Measurements from ENCODE around the gene SLC25A25. TPM values are rescaled to one million over a fixed set of nuclear protein-coding genes. Genes with fewer than 3 reads are reported as not detected.

SLC25A25 gene
- total RNA-seq, 1 donor from 2014 or later = 33.0 TPM

DNA sequence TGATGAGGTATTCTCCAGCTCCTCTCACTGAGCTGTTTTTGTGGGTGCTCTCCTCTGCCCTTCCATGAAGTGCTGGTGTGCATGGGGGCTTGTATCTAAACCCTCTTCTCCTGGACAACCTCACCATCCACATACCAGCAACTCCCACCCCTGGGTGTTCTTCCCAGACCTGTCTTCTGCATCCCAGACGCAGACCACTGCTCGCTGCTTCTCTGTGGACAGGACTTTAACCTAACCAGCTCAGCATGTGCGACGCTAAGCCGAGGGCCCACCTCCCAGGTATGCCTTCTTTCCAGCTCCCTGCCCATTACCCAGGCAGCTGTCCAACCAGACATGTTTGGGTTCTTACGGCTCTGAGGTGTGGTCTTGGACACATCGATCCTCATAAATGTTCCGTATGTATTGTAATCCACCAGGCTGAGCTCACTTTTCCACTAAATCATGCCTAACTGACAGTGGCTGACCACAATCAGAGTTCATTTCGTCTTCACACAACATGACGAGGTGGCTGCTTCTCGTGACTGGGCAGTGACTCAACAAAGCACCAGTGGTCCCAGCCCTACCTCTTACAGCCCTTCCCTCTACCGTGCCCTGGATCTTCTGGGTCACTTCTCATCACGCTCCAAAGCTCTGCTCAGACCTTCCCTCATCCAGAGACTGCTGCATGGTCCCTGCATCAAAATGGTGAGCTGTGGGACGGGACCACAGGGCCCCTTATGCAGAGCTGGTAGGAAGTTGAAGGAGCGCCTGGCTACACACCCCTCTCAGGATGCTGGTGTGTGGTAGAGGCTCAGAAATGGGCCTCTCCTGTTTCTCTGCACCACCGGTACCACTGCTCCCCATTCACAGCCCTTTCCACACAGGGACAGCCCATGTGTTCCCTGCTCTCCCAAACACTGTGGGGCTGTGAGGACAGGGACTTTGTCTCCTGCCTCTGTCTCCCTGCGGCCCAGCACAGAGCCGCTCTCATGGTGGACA lies 69.1 kb downstream of the SLC25A25 start:
- Mint-ChIP-seq H3K4me1 (ENCODE audit: low read depth, unreplicated experiment) (peaks cover 53% of the 10 kb centered on the region), H3K27ac (ENCODE audit: unreplicated experiment) (peak overlapping the region; percentile 73), H3K4me3 (ENCODE audit: unreplicated experiment) (peak overlapping the region; percentile 36), H3K27me3 (ENCODE audit: unreplicated experiment) (peaks cover 9% of the 10 kb centered on the region), H3K9me3 (ENCODE audit: unreplicated experiment) (peaks cover 23% of the 10 kb centered on the region), H3K36me3 (ENCODE audit: unreplicated experiment) (peaks cover 6% of the 10 kb centered on the region)
- TF ChIP-seq, protein P1, sequence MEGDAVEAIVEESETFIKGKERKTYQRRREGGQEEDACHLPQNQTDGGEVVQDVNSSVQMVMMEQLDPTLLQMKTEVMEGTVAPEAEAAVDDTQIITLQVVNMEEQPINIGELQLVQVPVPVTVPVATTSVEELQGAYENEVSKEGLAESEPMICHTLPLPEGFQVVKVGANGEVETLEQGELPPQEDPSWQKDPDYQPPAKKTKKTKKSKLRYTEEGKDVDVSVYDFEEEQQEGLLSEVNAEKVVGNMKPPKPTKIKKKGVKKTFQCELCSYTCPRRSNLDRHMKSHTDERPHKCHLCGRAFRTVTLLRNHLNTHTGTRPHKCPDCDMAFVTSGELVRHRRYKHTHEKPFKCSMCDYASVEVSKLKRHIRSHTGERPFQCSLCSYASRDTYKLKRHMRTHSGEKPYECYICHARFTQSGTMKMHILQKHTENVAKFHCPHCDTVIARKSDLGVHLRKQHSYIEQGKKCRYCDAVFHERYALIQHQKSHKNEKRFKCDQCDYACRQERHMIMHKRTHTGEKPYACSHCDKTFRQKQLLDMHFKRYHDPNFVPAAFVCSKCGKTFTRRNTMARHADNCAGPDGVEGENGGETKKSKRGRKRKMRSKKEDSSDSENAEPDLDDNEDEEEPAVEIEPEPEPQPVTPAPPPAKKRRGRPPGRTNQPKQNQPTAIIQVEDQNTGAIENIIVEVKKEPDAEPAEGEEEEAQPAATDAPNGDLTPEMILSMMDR (IDR thresholded peaks at IDR 0.05; ENCODE audit: partially characterized antibody, unreplicated experiment) = no peak
- DNase-seq = peak; percentile 5

DNA sequence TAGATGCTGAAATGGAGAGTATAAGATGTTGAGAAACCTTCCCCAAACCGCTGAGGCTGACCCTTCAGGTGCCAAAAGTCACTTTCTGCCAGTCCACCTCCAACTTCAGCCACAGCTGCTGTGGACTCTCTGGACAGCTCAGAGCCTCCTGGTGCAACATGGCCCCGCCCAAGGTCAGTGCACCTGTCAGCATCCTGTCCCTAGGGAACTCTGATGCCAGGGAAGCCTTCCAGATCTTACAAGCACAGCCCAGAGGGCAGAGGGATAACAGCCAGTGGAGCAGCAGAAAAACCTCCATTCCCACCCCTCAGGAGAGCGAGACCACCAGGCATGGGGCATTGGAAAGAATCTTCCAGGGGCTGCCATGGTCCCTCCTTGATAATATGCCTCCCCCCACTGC lies 70.0 kb downstream of the SLC25A25 start:
- Mint-ChIP-seq H3K36me3 (ENCODE audit: unreplicated experiment) (peaks cover 6% of the 10 kb centered on the region), H3K4me1 (ENCODE audit: low read depth, unreplicated experiment) (peaks cover 44% of the 10 kb centered on the region), H3K27ac (ENCODE audit: unreplicated experiment) (no peak overlapping the region), H3K9me3 (ENCODE audit: unreplicated experiment) (peaks cover 22% of the 10 kb centered on the region), H3K27me3 (ENCODE audit: unreplicated experiment) (peaks cover 10% of the 10 kb centered on the region), H3K4me3 (ENCODE audit: unreplicated experiment) (peak overlapping the region; percentile 46)
- TF ChIP-seq, protein P1 (IDR thresholded peaks at IDR 0.05; ENCODE audit: partially characterized antibody, unreplicated experiment) = no peak
- peak; percentile 12 for DNase-seq

DNA sequence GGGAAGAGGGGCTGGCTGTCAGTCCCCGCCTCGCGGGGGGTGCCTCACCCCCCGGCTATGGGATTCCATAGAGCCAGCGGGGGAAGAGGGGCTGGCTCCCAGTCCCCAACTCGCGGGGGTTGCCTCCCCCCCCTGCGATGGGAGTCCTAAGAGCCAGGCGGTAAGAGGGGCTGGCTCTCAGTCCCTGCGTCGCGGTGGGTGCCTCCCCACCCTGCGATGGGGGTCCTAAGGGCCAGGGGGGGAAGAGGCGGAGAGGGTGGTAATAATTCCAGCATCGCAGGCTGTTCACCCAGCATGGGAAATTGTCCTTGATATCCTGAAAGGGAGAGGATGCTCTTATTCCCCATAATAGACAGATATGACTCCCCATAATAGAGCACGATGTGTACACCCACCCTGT lies 71.6 kb downstream of the SLC25A25 start:
- TF ChIP-seq, protein P1 (IDR thresholded peaks at IDR 0.05; ENCODE audit: partially characterized antibody, unreplicated experiment) = no peak
- peak overlapping the region; percentile 78 for H3K27ac Mint-ChIP-seq (ENCODE audit: unreplicated experiment)

DNA sequence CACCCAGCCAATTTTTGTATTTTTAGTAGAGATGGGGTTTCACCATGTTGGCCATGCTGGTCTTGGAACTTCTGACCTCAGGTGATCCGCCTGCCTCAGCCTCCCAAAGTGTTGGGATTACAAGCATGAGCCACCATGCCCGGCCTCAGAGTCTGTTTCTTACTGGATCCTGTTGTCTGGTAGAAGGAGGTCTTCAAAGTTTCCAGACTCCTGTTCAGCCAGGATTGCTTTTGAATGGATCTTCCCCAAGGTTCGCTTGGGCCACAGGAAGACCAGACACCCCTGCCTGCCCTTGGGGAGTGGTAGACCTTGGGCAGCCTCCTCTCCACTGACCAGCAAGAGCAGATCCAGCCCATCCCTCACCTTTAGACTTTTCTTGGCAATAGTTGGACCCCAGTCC lies 73.6 kb downstream of the SLC25A25 start:
- peaks cover 19% of the 10 kb centered on the region for H3K4me1 Mint-ChIP-seq (ENCODE audit: low read depth, unreplicated experiment)
- H3K27ac Mint-ChIP-seq (ENCODE audit: unreplicated experiment) = no peak overlapping the region
- DNase-seq = peak; percentile 2
- TF ChIP-seq, protein P1 (IDR thresholded peaks at IDR 0.05; ENCODE audit: partially characterized antibody, unreplicated experiment) = no peak
- H3K4me3 Mint-ChIP-seq (ENCODE audit: unreplicated experiment) = no peak overlapping the region
- peaks cover 5% of the 10 kb centered on the region for H3K27me3 Mint-ChIP-seq (ENCODE audit: unreplicated experiment)
- H3K36me3 Mint-ChIP-seq (ENCODE audit: unreplicated experiment) = no peaks in the 10 kb centered on the region
- peaks cover 12% of the 10 kb centered on the region for H3K9me3 Mint-ChIP-seq (ENCODE audit: unreplicated experiment)

More for the DNA sequence above, 71.6 kb downstream of the SLC25A25 start:
- Mint-ChIP-seq H3K27me3 (ENCODE audit: unreplicated experiment) (peaks cover 7% of the 10 kb centered on the region), H3K4me1 (ENCODE audit: low read depth, unreplicated experiment) (peaks cover 34% of the 10 kb centered on the region), H3K36me3 (ENCODE audit: unreplicated experiment) (no peaks in the 10 kb centered on the region), H3K9me3 (ENCODE audit: unreplicated experiment) (peaks cover 19% of the 10 kb centered on the region), H3K4me3 (ENCODE audit: unreplicated experiment) (peak overlapping the region; percentile 47)
- DNase-seq = peak; percentile 8

DNA sequence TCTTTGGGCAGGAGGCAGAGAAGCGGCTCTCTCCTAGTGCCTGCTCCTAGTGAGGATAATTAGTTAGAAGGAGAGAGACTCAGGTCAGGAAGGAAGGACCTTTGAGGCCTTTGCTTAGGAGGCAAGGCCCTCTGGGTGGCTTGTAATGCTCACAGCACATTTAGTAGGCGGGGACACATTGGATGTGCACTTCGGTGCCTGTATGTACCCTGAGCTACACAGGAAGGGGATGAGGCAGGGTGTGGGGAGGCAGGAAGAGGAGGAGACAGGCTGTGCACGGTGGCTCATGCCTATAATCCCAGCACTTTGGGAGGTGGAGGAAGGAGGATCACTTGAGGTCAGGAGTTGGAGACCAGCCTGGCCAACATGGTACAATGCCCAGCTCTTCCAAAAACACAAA lies 74.0 kb downstream of the SLC25A25 start:
- Mint-ChIP-seq H3K4me1 (ENCODE audit: low read depth, unreplicated experiment) (peaks cover 15% of the 10 kb centered on the region), H3K27me3 (ENCODE audit: unreplicated experiment) (peaks cover 2% of the 10 kb centered on the region), H3K9me3 (ENCODE audit: unreplicated experiment) (peaks cover 11% of the 10 kb centered on the region), H3K36me3 (ENCODE audit: unreplicated experiment) (no peaks in the 10 kb centered on the region), H3K4me3 (ENCODE audit: unreplicated experiment) (no peak overlapping the region), H3K27ac (ENCODE audit: unreplicated experiment) (no peak overlapping the region)
- DNase-seq = peak; percentile 5
- TF ChIP-seq, protein P1 (IDR thresholded peaks at IDR 0.05; ENCODE audit: partially characterized antibody, unreplicated experiment) = no peak

Measured in glutamatergic neuron (in vitro differentiated cells).